ENCODE results near the gene DYNC2H1. TPM values are rescaled to one million over a fixed set of nuclear protein-coding genes. Genes with fewer than 3 reads are reported as not detected.

The DYNC2H1 gene
- total and polyA plus RNA-seq, 12 donors, result 2.2 to 5.9 (median 3.9) TPM

DNA sequence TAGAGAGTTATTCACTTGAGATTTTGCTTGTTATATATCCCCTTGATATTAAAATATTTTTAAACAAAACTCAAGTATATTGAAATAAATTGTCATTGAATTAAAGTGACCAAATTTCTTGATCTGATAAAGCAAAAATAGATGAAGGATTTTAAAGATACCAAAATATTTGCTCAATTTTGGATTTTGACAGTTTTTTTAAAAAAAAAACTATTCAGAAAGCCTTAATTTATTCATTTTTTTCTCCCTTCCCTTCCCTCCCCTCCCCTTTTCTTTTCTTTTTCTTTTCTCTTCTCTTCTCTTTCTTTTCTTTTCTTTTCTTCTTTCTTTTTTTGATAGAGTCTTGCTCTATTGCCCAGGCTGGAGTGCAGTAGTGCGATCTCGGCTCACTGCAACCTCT lies 163.7 kb downstream of the DYNC2H1 start:
- no peak for DNase-seq
- peaks cover 0 to 3% (median 0%) of the 10 kb centered on the region in 9 donors for H3K36me3 ChIP-seq
- H3K27me3 ChIP-seq, result no peaks in the 10 kb centered on the region
- no peak for TF ChIP-seq CTCF (IDR thresholded peaks at IDR 0.05)
- H3K9me3 ChIP-seq, result no peaks in the 10 kb centered on the region
- WGBS, 2 donors, result 97 to 100% methylated on average over 2 of the region's 2 CpGs
- no peak overlapping the region for H3K4me3 ChIP-seq
- no peak for ATAC-seq
- no peak overlapping the region for H3K27ac ChIP-seq
- intact Hi-C loops (cut with DNase I), result no loop called here
- H3K4me1 ChIP-seq, result no peaks in the 10 kb centered on the region

GRCh38 chr11:103274025-103274424 lies 164.8 kb downstream of the DYNC2H1 start:
- intact Hi-C loops (cut with DNase I), result no loop called here
- H3K4me3 ChIP-seq, result no peak overlapping the region
- DNase-seq (no peak), ATAC-seq (no peak)
- no peaks in the 10 kb centered on the region for H3K4me1 ChIP-seq
- peaks cover 0 to 3% (median 0%) of the 10 kb centered on the region in 9 donors for H3K36me3 ChIP-seq
- no peak overlapping the region for H3K27ac ChIP-seq
- no peaks in the 10 kb centered on the region for H3K27me3 ChIP-seq
- TF ChIP-seq CTCF (IDR thresholded peaks at IDR 0.05), result no peak
- no peaks in the 10 kb centered on the region for H3K9me3 ChIP-seq

GRCh38 chr11:103279821-103280220 lies 170.6 kb downstream of the DYNC2H1 start:
- no peak for TF ChIP-seq CTCF (IDR thresholded peaks at IDR 0.05)
- Histone ChIP-seq H3K36me3 (peaks cover 0 to 15% (median 0%) of the 10 kb centered on the region in 9 donors), H3K4me3 (no peak overlapping the region), H3K9me3 (no peaks in the 10 kb centered on the region), H3K27me3 (no peaks in the 10 kb centered on the region), H3K4me1 (no peaks in the 10 kb centered on the region), H3K27ac (no peak overlapping the region)
- ATAC-seq, result no peak
- intact Hi-C loops (cut with DNase I), result no loop called here
- DNase-seq, result no peak

- no peak overlapping the region for H3K4me3 ChIP-seq
- H3K27me3 ChIP-seq, result no peaks in the 10 kb centered on the region
- no peaks in the 10 kb centered on the region for H3K9me3 ChIP-seq
- H3K4me1 ChIP-seq, result no peaks in the 10 kb centered on the region
- 91 to 93% methylated on average over 1 of the region's 1 CpG for WGBS, 2 donors
- H3K27ac ChIP-seq, result no peak overlapping the region
- no peak for DNase-seq
- peaks cover 0 to 21% (median 0%) of the 10 kb centered on the region in 9 donors for H3K36me3 ChIP-seq
- no peak for ATAC-seq
- intact Hi-C loops (cut with DNase I), result no loop called here
- TF ChIP-seq CTCF (IDR thresholded peaks at IDR 0.05), result no peak
These were observed 172.1 kb downstream of the DYNC2H1 start for GRCh38 chr11:103281301-103281700.

- ATAC-seq, result no peak
- H3K27me3 ChIP-seq, result no peaks in the 10 kb centered on the region
- no peak overlapping the region for H3K4me3 ChIP-seq
- no peak for TF ChIP-seq CTCF (IDR thresholded peaks at IDR 0.05)
- H3K36me3 ChIP-seq, result peaks cover 0 to 38% (median 5%) of the 10 kb centered on the region in 9 donors
- no peaks in the 10 kb centered on the region for H3K9me3 ChIP-seq
- no peaks in the 10 kb centered on the region for H3K4me1 ChIP-seq
- WGBS, 2 donors, result 97 to 100% methylated on average over 1 of the region's 1 CpG
- no peak for DNase-seq
- intact Hi-C loops (cut with DNase I), result no loop called here
- H3K27ac ChIP-seq, result no peak overlapping the region
These were observed 175.0 kb downstream of the DYNC2H1 start for GRCh38 chr11:103284260-103284659.

All from heart right ventricle (tissue), 16 donors.